HEK293 (cell line): ENCODE results near the gene SERPING1.
A peak's percentile ranks its signal among the peaks of the same experiment; 100 is the strongest.

Experiments
- CTCF ChIA-PET: fragments of 350-600 bp; formaldehyde crosslinking; extraction: SDS; loops from one replicate; lab custom pipeline; 2021; ENCODE audit warnings: antibody characterized with exemption; lab: Yijun Ruan, JAX
- POLR2A ChIA-PET: fragments of 300-600 bp; formaldehyde crosslinking; extraction: SDS; loops from one replicate; lab custom pipeline; 2020; ENCODE audit warnings: antibody characterized with exemption, inconsistent platforms; lab: Yijun Ruan, JAX
- H3K27ac ChIP-seq: fragments of 200-500 bp; sonication (Bioruptor generic); 2 replicates; pipeline ENCODE4 v1.5.1; 2014; ENCODE audit warnings: low read depth, low read length, control low read depth, inconsistent platforms; ENCODE audit errors: extremely low read depth
- H3K36me3 ChIP-seq, 2 experiments: fragments of 200-500 bp in 1 of 2; sonication (Bioruptor generic) in 1 of 2; 1 replicate in 1 of 2; 2 replicates in 1 of 2; pipeline ENCODE4 v1.5.1; 2014 to 2017; ENCODE audit warnings: inconsistent platforms in 2 of 2, low read length in 2 of 2; ENCODE audit not compliant: control insufficient read depth in 2 of 2, insufficient read depth in 1 of 2
- H3K4me1 ChIP-seq: fragments of 200-500 bp; sonication (Bioruptor generic); 2 replicates; pipeline ENCODE4 v1.5.1; 2014; ENCODE audit warnings: mild to moderate bottlenecking, low read length, inconsistent platforms; ENCODE audit not compliant: control insufficient read depth, insufficient read depth
- H3K4me3 ChIP-seq: 2 replicates; pipeline ENCODE4 v1.5.1; 2011; ENCODE audit warnings: low read depth, mild to moderate bottlenecking, control low read depth, low read length, moderate library complexity
- H3K9me3 ChIP-seq: fragments of 200-500 bp; sonication (Bioruptor generic); 2 replicates; pipeline ENCODE4 v1.5.1; 2014; ENCODE audit warnings: low read depth, low read length, inconsistent platforms; ENCODE audit not compliant: control insufficient read depth, insufficient read depth
- BCL11B ChIP-seq: fragments of 450-650 bp; formaldehyde crosslinking; IDR thresholded peaks from 2 replicates; pipeline ENCODE4 v1.5.1; 2016; ENCODE audit warnings: low read depth, missing biosample characterization, missing genetic modification characterization
- FEZF1 ChIP-seq: fragments of 450-650 bp; formaldehyde crosslinking; IDR thresholded peaks from 2 replicates; pipeline ENCODE4 v1.5.1; 2016; ENCODE audit warnings: missing biosample characterization, missing genetic modification characterization
- HOXC10 ChIP-seq: sonication (generic); formaldehyde crosslinking; IDR thresholded peaks from 2 replicates; pipeline ENCODE4 v1.8.1; 2023; ENCODE audit warnings: mild to moderate bottlenecking, missing genetic modification reagents
- IKZF3 ChIP-seq: fragments of 450-650 bp; IDR thresholded peaks from 2 replicates; pipeline ENCODE4 v1.5.0; 2018; ENCODE audit warnings: missing biosample characterization, mild to moderate bottlenecking, missing genetic modification characterization, moderate library complexity
- KLF1 ChIP-seq: fragments of 450-650 bp; formaldehyde crosslinking; IDR thresholded peaks from 2 replicates; pipeline ENCODE4 v1.5.1; 2016; ENCODE audit warnings: missing biosample characterization, missing genetic modification characterization
- SCRT1 ChIP-seq: fragments of 450-650 bp; formaldehyde crosslinking; IDR thresholded peaks from 2 replicates; pipeline ENCODE4 v1.5.1; 2016; ENCODE audit warnings: missing biosample characterization, missing genetic modification characterization, borderline replicate concordance
- SCRT2 ChIP-seq: fragments of 450-650 bp; formaldehyde crosslinking; IDR thresholded peaks from 2 replicates; pipeline ENCODE4 v1.5.1; 2016; ENCODE audit warnings: missing biosample characterization, missing genetic modification characterization
- SP2 ChIP-seq: fragments of 450-650 bp; formaldehyde crosslinking; IDR thresholded peaks from 2 replicates; pipeline ENCODE4 v1.5.1; 2016; ENCODE audit warnings: missing biosample characterization, missing genetic modification characterization
- SP7 ChIP-seq: fragments of 450-650 bp; formaldehyde crosslinking; IDR thresholded peaks from 2 replicates; pipeline ENCODE4 v1.5.1; 2016; ENCODE audit warnings: missing biosample characterization, missing genetic modification characterization
- ZFP3 ChIP-seq: fragments of 450-650 bp; formaldehyde crosslinking; IDR thresholded peaks from 2 replicates; pipeline ENCODE4 v1.5.1; 2016; ENCODE audit warnings: low read depth, missing biosample characterization, missing genetic modification characterization
- ZNF140 ChIP-seq: fragments of 450-650 bp; formaldehyde crosslinking; IDR thresholded peaks from 2 replicates; pipeline ENCODE4 v1.5.1; 2016; ENCODE audit warnings: missing biosample characterization, missing genetic modification characterization
- ZNF169 ChIP-seq: fragments of 450-650 bp; formaldehyde crosslinking; IDR thresholded peaks from 2 replicates; pipeline ENCODE4 v1.5.1; 2016; ENCODE audit warnings: missing biosample characterization, missing genetic modification characterization
- ZNF174 ChIP-seq: fragments of 450-650 bp; formaldehyde crosslinking; IDR thresholded peaks from 2 replicates; pipeline ENCODE4 v1.5.0; 2017; ENCODE audit warnings: missing biosample characterization, mild to moderate bottlenecking, missing genetic modification characterization
- ZNF184 ChIP-seq: fragments of 450-650 bp; IDR thresholded peaks from 2 replicates; pipeline ENCODE4 v1.5.1; 2018; ENCODE audit warnings: missing biosample characterization, mild to moderate bottlenecking, missing genetic modification characterization
- ZNF2 ChIP-seq: fragments of 450-650 bp; formaldehyde crosslinking; IDR thresholded peaks from 2 replicates; pipeline ENCODE4 v1.5.1; 2016; ENCODE audit warnings: missing biosample characterization, missing genetic modification characterization
- ZNF23 ChIP-seq: fragments of 450-650 bp; formaldehyde crosslinking; IDR thresholded peaks from 2 replicates; pipeline ENCODE4 v1.5.1; 2016; ENCODE audit warnings: missing biosample characterization, missing genetic modification characterization, borderline replicate concordance
- ZNF311 ChIP-seq: fragments of 450-650 bp; formaldehyde crosslinking; IDR thresholded peaks from 2 replicates; pipeline ENCODE4 v1.5.1; 2017; ENCODE audit warnings: missing biosample characterization, missing genetic modification characterization, borderline replicate concordance
- ZNF473 ChIP-seq: fragments of 450-650 bp; formaldehyde crosslinking; IDR thresholded peaks from 2 replicates; pipeline ENCODE4 v1.5.1; 2017; ENCODE audit warnings: missing biosample characterization, missing genetic modification characterization
- ZNF48 ChIP-seq: fragments of 450-650 bp; formaldehyde crosslinking; IDR thresholded peaks from 2 replicates; pipeline ENCODE4 v1.5.1; 2016; ENCODE audit warnings: missing biosample characterization, missing genetic modification characterization
- ZNF501 ChIP-seq: fragments of 450-650 bp; formaldehyde crosslinking; IDR thresholded peaks from 2 replicates; pipeline ENCODE4 v1.5.1; 2016; ENCODE audit warnings: missing biosample characterization, missing genetic modification characterization
- ZNF521 ChIP-seq: fragments of 450-650 bp; formaldehyde crosslinking; IDR thresholded peaks from 2 replicates; pipeline ENCODE4 v1.5.1; 2017; ENCODE audit warnings: missing biosample characterization, mild to moderate bottlenecking, missing genetic modification characterization
- ZNF707 ChIP-seq: fragments of 450-650 bp; formaldehyde crosslinking; IDR thresholded peaks from 2 replicates; pipeline ENCODE4 v1.5.1; 2016; ENCODE audit warnings: missing biosample characterization, missing genetic modification characterization
- ZXDB ChIP-seq: fragments of 450-650 bp; formaldehyde crosslinking; IDR thresholded peaks from 2 replicates; pipeline ENCODE4 v1.5.1; 2016; ENCODE audit warnings: missing biosample characterization, missing genetic modification characterization
- TF ChIP-seq, protein P1 (sequence below): fragments of 450-650 bp; formaldehyde crosslinking; IDR thresholded peaks from 2 replicates; pipeline ENCODE4 v1.5.1; 2016; ENCODE audit warnings: missing biosample characterization, missing genetic modification characterization
- TF ChIP-seq, protein P2 (sequence below): fragments of 450-650 bp; formaldehyde crosslinking; IDR thresholded peaks from 2 replicates; pipeline ENCODE4 v1.5.1; 2016; ENCODE audit warnings: missing biosample characterization, missing genetic modification characterization
- TF ChIP-seq, protein P3 (sequence below): fragments of 450-650 bp; IDR thresholded peaks from 2 replicates; pipeline ENCODE4 v1.5.1; 2018; ENCODE audit warnings: missing biosample characterization, mild to moderate bottlenecking, missing genetic modification characterization
- TF ChIP-seq, protein P4 (sequence below): fragments of 450-650 bp; formaldehyde crosslinking; IDR thresholded peaks from 2 replicates; pipeline ENCODE4 v1.5.1; 2017; ENCODE audit warnings: missing biosample characterization, missing genetic modification characterization
- TF ChIP-seq, protein P5 (sequence below): fragments of 450-650 bp; formaldehyde crosslinking; IDR thresholded peaks from 2 replicates; pipeline ENCODE4; 2016; ENCODE audit warnings: missing biosample characterization, missing genetic modification characterization

SERPING1 gene

DNA sequence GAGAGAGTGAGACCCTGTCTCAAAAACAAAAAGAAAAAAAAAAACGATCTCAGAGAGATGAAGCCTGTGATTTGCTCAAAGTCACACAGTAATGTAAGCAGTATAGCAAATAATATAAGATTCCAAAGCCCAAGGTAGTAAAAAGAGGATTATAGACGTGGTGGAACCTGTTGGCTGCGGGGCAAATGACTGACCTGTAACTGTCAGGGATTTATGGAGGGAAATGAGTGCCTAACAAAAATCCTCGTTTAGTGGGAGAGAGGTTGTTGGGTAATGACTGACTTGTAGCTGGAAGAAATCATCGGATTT lies 59.4 kb downstream of the SERPING1 start:
- Histone ChIP-seq H3K27ac (no peak overlapping the region), H3K9me3 (no peaks in the 10 kb centered on the region), H3K36me3 (peaks cover 0 to 26% of the 10 kb centered on the region in 2 experiments; a peak in 2 of 3 replicates), H3K4me1 (no peaks in the 10 kb centered on the region), H3K4me3 (no peak overlapping the region)
- 0 out of 2 replicates have a peak, but pooled peaks have one; percentile 5 for TF ChIP-seq ZNF501 (tag by site-specific recombination)
- TF ChIP-seq, protein P1, sequence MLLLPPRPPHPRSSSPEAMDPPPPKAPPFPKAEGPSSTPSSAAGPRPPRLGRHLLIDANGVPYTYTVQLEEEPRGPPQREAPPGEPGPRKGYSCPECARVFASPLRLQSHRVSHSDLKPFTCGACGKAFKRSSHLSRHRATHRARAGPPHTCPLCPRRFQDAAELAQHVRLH (tag by site-specific recombination): no peak
- TF ChIP-seq SCRT1 (tag by site-specific recombination): peak; percentile 68; the same call in 1 of the 2 replicates
- peak; percentile 93 for TF ChIP-seq SCRT2 (tag by site-specific recombination)
- TF ChIP-seq SP7 (tag by site-specific recombination): no peak
- TF ChIP-seq, protein P2, sequence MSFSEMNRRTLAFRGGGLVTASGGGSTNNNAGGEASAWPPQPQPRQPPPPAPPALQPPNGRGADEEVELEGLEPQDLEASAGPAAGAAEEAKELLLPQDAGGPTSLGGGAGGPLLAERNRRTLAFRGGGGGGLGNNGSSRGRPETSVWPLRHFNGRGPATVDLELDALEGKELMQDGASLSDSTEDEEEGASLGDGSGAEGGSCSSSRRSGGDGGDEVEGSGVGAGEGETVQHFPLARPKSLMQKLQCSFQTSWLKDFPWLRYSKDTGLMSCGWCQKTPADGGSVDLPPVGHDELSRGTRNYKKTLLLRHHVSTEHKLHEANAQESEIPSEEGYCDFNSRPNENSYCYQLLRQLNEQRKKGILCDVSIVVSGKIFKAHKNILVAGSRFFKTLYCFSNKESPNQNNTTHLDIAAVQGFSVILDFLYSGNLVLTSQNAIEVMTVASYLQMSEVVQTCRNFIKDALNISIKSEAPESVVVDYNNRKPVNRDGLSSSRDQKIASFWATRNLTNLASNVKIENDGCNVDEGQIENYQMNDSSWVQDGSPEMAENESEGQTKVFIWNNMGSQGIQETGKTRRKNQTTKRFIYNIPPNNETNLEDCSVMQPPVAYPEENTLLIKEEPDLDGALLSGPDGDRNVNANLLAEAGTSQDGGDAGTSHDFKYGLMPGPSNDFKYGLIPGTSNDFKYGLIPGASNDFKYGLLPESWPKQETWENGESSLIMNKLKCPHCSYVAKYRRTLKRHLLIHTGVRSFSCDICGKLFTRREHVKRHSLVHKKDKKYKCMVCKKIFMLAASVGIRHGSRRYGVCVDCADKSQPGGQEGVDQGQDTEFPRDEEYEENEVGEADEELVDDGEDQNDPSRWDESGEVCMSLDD (tag by site-specific recombination): no peak
- no peak for TF ChIP-seq ZNF311 (tag by site-specific recombination)
- POLR2A ChIA-PET: interaction anchor here (0.7 to 1.0 kb wide), 2 partner anchors 16 to 46 kb away, joined by 3 to 7 read pairs; no protein-coding TSS in a partner anchor
- CTCF ChIA-PET: interaction anchor here (0.9 to 1.1 kb wide), 2 partner anchors 12 to 58 kb away, joined by 6 to 8 read pairs; no protein-coding TSS in a partner anchor

DNA sequence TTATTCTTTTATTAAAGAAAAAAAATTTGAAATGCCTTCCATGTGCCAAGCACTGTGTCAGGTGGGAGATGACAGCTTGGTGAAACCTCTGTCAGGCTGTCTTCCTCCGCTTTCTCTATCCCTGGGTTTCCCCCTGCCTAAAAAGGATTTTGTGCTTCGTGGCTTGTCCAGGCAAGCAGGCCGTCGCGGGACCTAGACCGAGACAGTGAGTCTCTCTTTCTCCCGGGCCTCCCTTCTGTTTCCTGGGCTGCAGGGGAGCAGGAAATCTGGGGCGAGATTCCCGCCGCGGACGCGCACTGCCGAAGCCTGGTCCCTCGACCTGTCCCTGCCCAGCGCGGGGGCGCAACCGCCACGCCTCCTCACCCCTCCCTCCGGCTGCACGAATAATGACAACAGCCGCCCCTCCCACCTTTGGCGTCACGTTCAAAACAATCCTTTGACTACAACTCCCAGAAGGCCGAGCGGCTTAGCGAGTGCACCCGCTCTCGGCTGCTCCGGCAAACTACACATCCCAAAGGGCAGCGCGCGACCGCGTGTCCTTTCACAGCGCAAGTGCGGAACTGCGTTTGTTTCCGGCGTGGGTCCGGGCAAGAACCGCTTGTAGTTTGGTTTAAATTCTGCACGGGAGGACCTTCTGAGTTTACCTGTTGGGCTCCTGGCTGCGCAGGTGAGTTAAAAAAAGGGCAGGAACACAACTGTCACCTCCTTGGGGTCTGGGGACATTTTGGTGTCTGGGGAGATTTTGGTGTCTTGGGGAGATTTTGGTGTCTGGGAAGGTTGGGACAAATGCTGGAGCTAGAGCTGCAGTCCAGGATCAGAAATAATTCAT lies 59.9 kb downstream of the SERPING1 start, which contains the start of gene CLP1:
TSS of gene CLP1 (plus strand) at position 569 of the 829 bp plus-strand sequence. CDS start 1,715 bp downstream, outside the sequence.
- CTCF ChIA-PET: interaction anchor here (0.8 to 1.9 kb wide), 4 partner anchors 13 to 94 kb away, joined by 5 to 9 read pairs (median 7); partner anchors contain the start of gene BTBD18
- Histone ChIP-seq H3K36me3 (peaks cover 0 to 32% of the 10 kb centered on the region in 2 experiments; a peak in 2 of 3 replicates), H3K4me1 (no peaks in the 10 kb centered on the region), H3K9me3 (no peaks in the 10 kb centered on the region), H3K4me3 (peak within 1 kb of the TSS; percentile 73), H3K27ac (0 out of 2 replicates have a peak within 1 kb of the TSS, but pooled peaks have one; percentile 11)
- POLR2A ChIA-PET: interaction anchor here (1.0 to 1.1 kb wide), 2 partner anchors 9 to 17 kb away, joined by 3 to 5 read pairs; no protein-coding TSS in a partner anchor
- TF ChIP-seq ZNF169 (tag by site-specific recombination): no peak
- TF ChIP-seq BCL11B: no peak
- no peak for TF ChIP-seq ZNF473 (tag by site-specific recombination)
- TF ChIP-seq, protein P3, sequence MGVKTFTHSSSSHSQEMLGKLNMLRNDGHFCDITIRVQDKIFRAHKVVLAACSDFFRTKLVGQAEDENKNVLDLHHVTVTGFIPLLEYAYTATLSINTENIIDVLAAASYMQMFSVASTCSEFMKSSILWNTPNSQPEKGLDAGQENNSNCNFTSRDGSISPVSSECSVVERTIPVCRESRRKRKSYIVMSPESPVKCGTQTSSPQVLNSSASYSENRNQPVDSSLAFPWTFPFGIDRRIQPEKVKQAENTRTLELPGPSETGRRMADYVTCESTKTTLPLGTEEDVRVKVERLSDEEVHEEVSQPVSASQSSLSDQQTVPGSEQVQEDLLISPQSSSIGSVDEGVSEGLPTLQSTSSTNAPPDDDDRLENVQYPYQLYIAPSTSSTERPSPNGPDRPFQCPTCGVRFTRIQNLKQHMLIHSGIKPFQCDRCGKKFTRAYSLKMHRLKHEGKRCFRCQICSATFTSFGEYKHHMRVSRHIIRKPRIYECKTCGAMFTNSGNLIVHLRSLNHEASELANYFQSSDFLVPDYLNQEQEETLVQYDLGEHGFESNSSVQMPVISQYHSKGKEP (tag by site-specific recombination): no peak
- no peak for TF ChIP-seq FEZF1 (tag by site-specific recombination)
- no peak for TF ChIP-seq ZNF2 (tag by site-specific recombination)
- peak; percentile 77 for TF ChIP-seq ZXDB (tag by site-specific recombination)
- TF ChIP-seq ZNF184: no peak
- TF ChIP-seq SP2: peak; percentile 92
- TF ChIP-seq, protein P4, sequence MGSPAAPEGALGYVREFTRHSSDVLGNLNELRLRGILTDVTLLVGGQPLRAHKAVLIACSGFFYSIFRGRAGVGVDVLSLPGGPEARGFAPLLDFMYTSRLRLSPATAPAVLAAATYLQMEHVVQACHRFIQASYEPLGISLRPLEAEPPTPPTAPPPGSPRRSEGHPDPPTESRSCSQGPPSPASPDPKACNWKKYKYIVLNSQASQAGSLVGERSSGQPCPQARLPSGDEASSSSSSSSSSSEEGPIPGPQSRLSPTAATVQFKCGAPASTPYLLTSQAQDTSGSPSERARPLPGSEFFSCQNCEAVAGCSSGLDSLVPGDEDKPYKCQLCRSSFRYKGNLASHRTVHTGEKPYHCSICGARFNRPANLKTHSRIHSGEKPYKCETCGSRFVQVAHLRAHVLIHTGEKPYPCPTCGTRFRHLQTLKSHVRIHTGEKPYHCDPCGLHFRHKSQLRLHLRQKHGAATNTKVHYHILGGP (tag by site-specific recombination): no peak
- no peak for TF ChIP-seq ZFP3
- peak; percentile 72 for TF ChIP-seq IKZF3 (tag by site-specific recombination)
- peak; percentile 45; the same call in 1 of the 2 replicates for TF ChIP-seq KLF1 (tag by site-specific recombination)
- no peak for TF ChIP-seq ZNF174 (tag by site-specific recombination)
- TF ChIP-seq ZNF48 (tag by site-specific recombination): no peak
- no peak for TF ChIP-seq ZNF521 (tag by site-specific recombination)
- TF ChIP-seq ZNF140: no peak
- no peak for TF ChIP-seq ZNF23 (tag by site-specific recombination)
- TF ChIP-seq HOXC10 (CRISPR knock-in tag): no peak
- TF ChIP-seq, protein P5, sequence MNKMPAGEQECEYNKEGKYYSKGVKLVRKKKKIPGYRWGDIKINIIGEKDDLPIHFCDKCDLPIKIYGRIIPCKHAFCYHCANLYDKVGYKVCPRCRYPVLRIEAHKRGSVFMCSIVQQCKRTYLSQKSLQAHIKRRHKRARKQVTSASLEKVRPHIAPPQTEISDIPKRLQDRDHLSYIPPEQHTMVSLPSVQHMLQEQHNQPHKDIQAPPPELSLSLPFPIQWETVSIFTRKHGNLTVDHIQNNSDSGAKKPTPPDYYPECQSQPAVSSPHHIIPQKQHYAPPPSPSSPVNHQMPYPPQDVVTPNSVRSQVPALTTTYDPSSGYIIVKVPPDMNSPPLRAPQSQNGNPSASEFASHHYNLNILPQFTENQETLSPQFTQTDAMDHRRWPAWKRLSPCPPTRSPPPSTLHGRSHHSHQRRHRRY: no peak
- TF ChIP-seq ZNF707: no peak
